Loucy (cell line): ENCODE data around the gene PFKFB3.

Experiments used
- H2AFZ ChIP-seq: fragments of 200-600 bp; sonication (generic); 2 replicates; pipeline ENCODE4 v1.6.0; 2016; ENCODE audit warnings: antibody characterized with exemption, mild to moderate bottlenecking, low read length, moderate library complexity
- H3F3A ChIP-seq: fragments of 200-600 bp; 2 replicates; pipeline ENCODE4 v1.6.0; 2016; ENCODE audit warnings: antibody characterized with exemption, low read depth, mild to moderate bottlenecking
- H3K27me3 ChIP-seq: fragments of 200-600 bp; sonication (generic); 2 replicates; pipeline ENCODE4 v1.6.1; 2014; ENCODE audit warnings: low read length, mild to moderate bottlenecking; ENCODE audit not compliant: insufficient read depth, poor library complexity, severe bottlenecking
- H3K36me3 ChIP-seq: fragments of 200-600 bp; sonication (generic); 2 replicates; pipeline ENCODE4 v1.6.1; 2016; ENCODE audit warnings: low read length; ENCODE audit not compliant: insufficient read depth
- H3K4me1 ChIP-seq: fragments of 200-600 bp; sonication (generic); 2 replicates; pipeline ENCODE4 v1.5.1; 2014; ENCODE audit warnings: low read length, mild to moderate bottlenecking; ENCODE audit not compliant: insufficient read depth, poor library complexity, severe bottlenecking
- H3K4me2 ChIP-seq: fragments of 200-600 bp; sonication (generic); 2 replicates; pipeline ENCODE4 v1.6.0; 2014; ENCODE audit warnings: antibody characterized with exemption, low read length, low read depth, mild to moderate bottlenecking; ENCODE audit not compliant: poor library complexity, severe bottlenecking
- H3K4me3 ChIP-seq: fragments of 200-600 bp; sonication (generic); 2 replicates; pipeline ENCODE4 v1.5.1; 2014; ENCODE audit warnings: low read length, mild to moderate bottlenecking, mixed read lengths; ENCODE audit not compliant: poor library complexity, severe bottlenecking
- H3K79me2 ChIP-seq: fragments of 200-600 bp; sonication (generic); 2 replicates; pipeline ENCODE4 v1.6.1; 2014; ENCODE audit warnings: low read length; ENCODE audit not compliant: insufficient read depth
- H3K9ac ChIP-seq: fragments of 200-600 bp; sonication (generic); 2 replicates; pipeline ENCODE4 v1.6.0; 2014; ENCODE audit warnings: mild to moderate bottlenecking, low read depth, low read length, moderate library complexity; ENCODE audit not compliant: poor library complexity, severe bottlenecking
- H3K9me2 ChIP-seq: fragments of 200-600 bp; sonication (generic); replicated peaks from 2 replicates; pipeline ENCODE4 v1.6.1; 2016; ENCODE audit warnings: low read depth, low read length, mixed read lengths
- H3K9me3 ChIP-seq: fragments of 200-600 bp; sonication (generic); 2 replicates; pipeline ENCODE4 v1.6.1; 2014; ENCODE audit warnings: mild to moderate bottlenecking, antibody characterized with exemption, low read length, low read depth; ENCODE audit not compliant: insufficient read depth
- H4K20me1 ChIP-seq: fragments of 200-600 bp; sonication (generic); 2 replicates; pipeline ENCODE4 v1.6.0; 2014; ENCODE audit warnings: antibody characterized with exemption, low read length, mild to moderate bottlenecking; ENCODE audit not compliant: insufficient read depth, poor library complexity, severe bottlenecking
- EZH2phosphoT487 ChIP-seq: fragments of 200-600 bp; IDR thresholded peaks from 2 replicates; pipeline ENCODE4 v1.6.1; 2018; ENCODE audit warnings: antibody characterized with exemption, mild to moderate bottlenecking, moderate library complexity, borderline replicate concordance
- TF ChIP-seq, protein P1 (sequence below): fragments of 200-600 bp; sonication (generic); conservative IDR thresholded peaks from 2 replicates; pipeline ENCODE4 v1.5.1; 2014; ENCODE audit warnings: mild to moderate bottlenecking, antibody characterized with exemption, low read length

The PFKFB3 gene

DNA sequence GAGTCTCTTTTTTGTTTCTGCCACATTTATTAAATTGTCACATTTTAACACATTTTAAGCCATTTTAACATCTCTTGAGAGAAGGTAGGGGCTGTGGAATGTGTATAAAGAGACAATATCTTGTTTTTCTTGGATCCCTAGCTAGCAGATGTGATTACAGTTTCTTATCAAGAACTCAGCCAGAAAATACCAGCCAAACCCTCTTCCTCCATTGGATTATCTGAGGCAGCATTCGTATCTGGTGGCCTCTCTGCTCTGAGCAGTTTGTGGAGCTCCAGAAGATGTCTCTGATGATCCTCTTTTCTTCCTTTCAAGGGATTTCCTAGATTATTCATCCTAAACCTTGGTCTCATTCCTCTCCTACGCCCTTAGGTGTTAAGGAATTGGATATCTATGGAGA is 35.3 kb upstream of the PFKFB3 start:
- Histone ChIP-seq H3K9me2 (no peaks in the 10 kb centered on the region), H3K4me2 (no peak overlapping the region), H3F3A (no peaks in the 10 kb centered on the region), H3K9me3 (no peaks in the 10 kb centered on the region), H3K4me3 (no peak overlapping the region), H3K79me2 (peaks cover 92% of the 10 kb centered on the region), H3K9ac (no peak overlapping the region), H2AFZ (no peak overlapping the region), H3K27me3 (no peaks in the 10 kb centered on the region), H3K4me1 (peaks cover 32% of the 10 kb centered on the region), H4K20me1 (peaks cover 6% of the 10 kb centered on the region), H3K36me3 (no peaks in the 10 kb centered on the region)
- TF ChIP-seq, protein P1, sequence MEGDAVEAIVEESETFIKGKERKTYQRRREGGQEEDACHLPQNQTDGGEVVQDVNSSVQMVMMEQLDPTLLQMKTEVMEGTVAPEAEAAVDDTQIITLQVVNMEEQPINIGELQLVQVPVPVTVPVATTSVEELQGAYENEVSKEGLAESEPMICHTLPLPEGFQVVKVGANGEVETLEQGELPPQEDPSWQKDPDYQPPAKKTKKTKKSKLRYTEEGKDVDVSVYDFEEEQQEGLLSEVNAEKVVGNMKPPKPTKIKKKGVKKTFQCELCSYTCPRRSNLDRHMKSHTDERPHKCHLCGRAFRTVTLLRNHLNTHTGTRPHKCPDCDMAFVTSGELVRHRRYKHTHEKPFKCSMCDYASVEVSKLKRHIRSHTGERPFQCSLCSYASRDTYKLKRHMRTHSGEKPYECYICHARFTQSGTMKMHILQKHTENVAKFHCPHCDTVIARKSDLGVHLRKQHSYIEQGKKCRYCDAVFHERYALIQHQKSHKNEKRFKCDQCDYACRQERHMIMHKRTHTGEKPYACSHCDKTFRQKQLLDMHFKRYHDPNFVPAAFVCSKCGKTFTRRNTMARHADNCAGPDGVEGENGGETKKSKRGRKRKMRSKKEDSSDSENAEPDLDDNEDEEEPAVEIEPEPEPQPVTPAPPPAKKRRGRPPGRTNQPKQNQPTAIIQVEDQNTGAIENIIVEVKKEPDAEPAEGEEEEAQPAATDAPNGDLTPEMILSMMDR, result no peak
- TF ChIP-seq EZH2phosphoT487, result no peak

DNA sequence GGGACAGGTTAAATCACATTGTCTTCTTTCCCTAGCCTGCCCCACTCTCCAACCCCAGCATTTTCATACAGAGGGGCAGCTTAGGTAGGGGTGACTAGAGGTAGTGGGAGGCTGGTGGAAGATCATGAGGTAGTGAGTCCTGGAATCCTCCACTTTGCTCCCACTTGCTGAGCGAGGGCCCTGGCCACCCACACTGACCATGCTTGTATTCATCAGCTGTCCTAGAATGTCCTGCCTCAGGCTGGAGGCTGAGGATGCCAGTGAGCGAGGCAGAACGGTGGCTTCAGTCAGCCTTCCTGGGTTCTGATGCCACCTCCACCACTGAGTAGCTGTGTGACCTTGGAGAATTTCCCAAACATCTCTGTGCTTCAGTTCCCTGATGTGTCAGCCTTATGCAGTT is 34.6 kb upstream of the PFKFB3 start:
- TF ChIP-seq, protein P1, result no peak
- TF ChIP-seq EZH2phosphoT487, result no peak
- H3K9me3 ChIP-seq, result no peaks in the 10 kb centered on the region
- H3K79me2 ChIP-seq, result peaks cover 91% of the 10 kb centered on the region
- H3K9me2 ChIP-seq, result no peaks in the 10 kb centered on the region
- no peaks in the 10 kb centered on the region for H3K36me3 ChIP-seq
- peaks cover 6% of the 10 kb centered on the region for H4K20me1 ChIP-seq
- H3K27me3 ChIP-seq, result no peaks in the 10 kb centered on the region
- H3K4me1 ChIP-seq, result peaks cover 35% of the 10 kb centered on the region
- H3K4me3 ChIP-seq, result no peak overlapping the region
- no peak overlapping the region for H3K4me2 ChIP-seq
- no peaks in the 10 kb centered on the region for H3F3A ChIP-seq
- H3K9ac ChIP-seq, result no peak overlapping the region
- no peak overlapping the region for H2AFZ ChIP-seq

DNA sequence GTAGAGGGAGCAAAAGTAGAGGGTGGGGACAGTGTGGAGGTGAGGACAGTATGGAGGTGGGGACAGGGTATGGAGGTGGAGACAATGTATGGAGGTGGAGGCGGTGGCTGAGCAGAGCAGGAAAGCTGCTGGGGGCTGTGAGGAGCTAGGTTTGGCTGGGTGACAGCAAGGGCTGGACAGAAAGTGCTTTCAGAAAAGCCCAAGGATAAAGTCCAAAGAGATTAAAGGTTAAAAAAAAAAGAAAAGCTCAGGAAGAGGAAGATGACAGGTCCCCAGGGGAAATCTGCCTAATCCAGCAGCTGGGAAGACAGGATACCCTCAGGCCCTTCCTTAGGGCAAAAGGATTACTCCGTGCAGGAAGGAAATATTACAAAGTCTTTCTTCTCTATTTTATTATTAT is 32.1 kb upstream of the PFKFB3 start:
- Histone ChIP-seq H3K9me3 (no peaks in the 10 kb centered on the region), H3K4me1 (peaks cover 38% of the 10 kb centered on the region), H3K4me2 (no peak overlapping the region), H3F3A (no peaks in the 10 kb centered on the region), H3K36me3 (no peaks in the 10 kb centered on the region), H4K20me1 (no peaks in the 10 kb centered on the region), H2AFZ (no peak overlapping the region), H3K4me3 (no peak overlapping the region), H3K9ac (peak overlapping the region; percentile 19), H3K27me3 (no peaks in the 10 kb centered on the region), H3K9me2 (no peaks in the 10 kb centered on the region), H3K79me2 (peaks cover 94% of the 10 kb centered on the region)
- no peak for TF ChIP-seq EZH2phosphoT487
- TF ChIP-seq, protein P1, result no peak
